Mucosa of descending colon (tissue), 3 donors: ENCODE data around the gene ALDH3A2. TPM values are rescaled to one million over a fixed set of nuclear protein-coding genes. Genes with fewer than 3 reads are reported as not detected.
A peak's percentile ranks its signal among the peaks of the same experiment; 100 is the strongest.

Experiments
- ATAC-seq: fragments of 200-7000 bp; cut with Tn5 transposase; one replicate; pipeline ENCODE4 v1.9.1; 2020; ENCODE audit warnings: mild to moderate bottlenecking, moderate library complexity
- DNase-seq, 3 donors: peaks; one replicate each; pipeline ENCODE4 v3.0.0-alpha.2; 2020
- H3K36me3 ChIP-seq: fragments of 200-600 bp; one replicate; pipeline ENCODE4 v1.8.0; 2021; ENCODE audit warnings: low read depth, mild to moderate bottlenecking
- H3K4me1 ChIP-seq: fragments of 200-600 bp; one replicate; pipeline ENCODE4 v1.8.0; 2021; ENCODE audit warnings: low read depth, mild to moderate bottlenecking
- H3K4me3 ChIP-seq: fragments of 200-600 bp; one replicate; pipeline ENCODE4 v1.8.0; 2021; ENCODE audit warnings: mild to moderate bottlenecking
- H3K9me3 ChIP-seq: fragments of 200-600 bp; one replicate; pipeline ENCODE4 v1.8.0; 2021; ENCODE audit warnings: mild to moderate bottlenecking
- CTCF ChIP-seq: fragments of 200-600 bp; IDR thresholded peaks from one replicate; pipeline ENCODE4 v1.8.0; 2022; ENCODE audit warnings: antibody characterized with exemption, mild to moderate bottlenecking
- intact Hi-C, 2 donors: fragments of 100-400 bp; cut with DNase I in 1 of 2; cut with micrococcal nuclease in 1 of 2; formaldehyde crosslinking; loops; one replicate each; pipeline versions ENCODE4 v1.11.0 to v1.11.1; 2022; cut with DNase I, micrococcal nuclease
- total RNA-seq, 3 donors: library from RNA; stranded (reverse); fragmentation: NEBNext Ultra II Directional in 2 of 3; extraction: Animal tissue kit (Norgen Biotek cat#: 25700) in 2 of 3; gene quantifications; one replicate each; pipeline versions ENCODE4 v1.2.1 to v1.2.4, GENCODE V29; 2021 to 2023
- donor health status: DM: no; HTN: no; CAD: no; lungs with moderate emphysema.
- donor health status: DM: no; HTN: no; CAD: no.
- donor health status: DM: no; HTN: yes; CAD: no.

ALDH3A2 gene
- total RNA-seq, 3 donors from 2014 or later = 93.8 to 129 (median 98.1) TPM

- Histone ChIP-seq H3K36me3 (no peaks in the 10 kb centered on the region), H3K4me1 (peaks cover 4% of the 10 kb centered on the region), H3K9me3 (no peaks in the 10 kb centered on the region), H3K4me3 (no peak overlapping the region)
- ATAC-seq = no peak
- intact Hi-C loops = no loop called here
- no peak for DNase-seq
- TF ChIP-seq CTCF = no peak
These were observed 64.0 kb downstream of the ALDH3A2 start for GRCh38 chr17:19712436-19713004.

- ATAC-seq (no peak), DNase-seq (no peak)
- no peak for TF ChIP-seq CTCF
- Histone ChIP-seq H3K36me3 (no peaks in the 10 kb centered on the region), H3K9me3 (no peaks in the 10 kb centered on the region), H3K4me3 (no peak overlapping the region), H3K4me1 (peaks cover 4% of the 10 kb centered on the region)
- intact Hi-C loops = no loop called here
These were observed 64.9 kb downstream of the ALDH3A2 start for GRCh38 chr17:19713462-19713861.

- no peak for TF ChIP-seq CTCF
- intact Hi-C loops = no loop called here
- DNase-seq = no peak
These were observed 65.4 kb downstream of the ALDH3A2 start for GRCh38 chr17:19713901-19714361.

GRCh38 chr17:19714542-19715411, 66.2 kb downstream of the ALDH3A2 start:
- DNase-seq (peak in 2 of 3 donors; percentile 56 to 64), ATAC-seq (peak; percentile 36)
- intact Hi-C loops = no loop called here
- H3K9me3 ChIP-seq = no peaks in the 10 kb centered on the region
- TF ChIP-seq CTCF = no peak
- peaks cover 4% of the 10 kb centered on the region for H3K4me1 ChIP-seq
- H3K4me3 ChIP-seq = no peak overlapping the region
- H3K36me3 ChIP-seq = no peaks in the 10 kb centered on the region

More at GRCh38 chr17:19713901-19714361, 65.4 kb downstream of the ALDH3A2 start:
- Histone ChIP-seq H3K4me3 (no peak overlapping the region), H3K9me3 (no peaks in the 10 kb centered on the region), H3K4me1 (peaks cover 4% of the 10 kb centered on the region), H3K36me3 (no peaks in the 10 kb centered on the region)
- no peak for ATAC-seq

- Histone ChIP-seq H3K36me3 (no peaks in the 10 kb centered on the region), H3K4me1 (peaks cover 15% of the 10 kb centered on the region), H3K9me3 (no peaks in the 10 kb centered on the region), H3K4me3 (no peak within 1 kb of the TSS)
- TF ChIP-seq CTCF = no peak
- DNase-seq = no peak
- no peak for ATAC-seq
- intact Hi-C loops = no loop called here
These were observed 67.8 kb downstream of the ALDH3A2 start, which contains the start of gene SLC47A2 for GRCh38 chr17:19716108-19717030. TSS of gene SLC47A2 (minus strand) at chr17:19716584. CDS start at chr17:19716555, 29 bp downstream.
